Neural cell (in vitro differentiated cells): ENCODE results near the gene KRABD2.

Experiments
- CTCF ChIP-seq: fragments of 450-650 bp; IDR thresholded peaks from 2 replicates; pipeline ENCODE4 v1.5.1; 2014; ENCODE audit warnings: antibody characterized with exemption, mild to moderate bottlenecking, moderate library complexity; ENCODE audit not compliant: poor library complexity, severe bottlenecking
- REST ChIP-seq: IDR thresholded peaks from 2 replicates; pipeline ENCODE4 v1.6.1; 2012; ENCODE audit warnings: borderline replicate concordance

- TF ChIP-seq CTCF: no peak
- no peak for TF ChIP-seq REST
Observed at GRCh38 chr17:8393470-8394231, 17.1 kb upstream of the KRABD2 start.
